Endothelial cell of umbilical vein (primary cell): ENCODE results near the gene ERGIC2. TPM values are rescaled to one million over a fixed set of nuclear protein-coding genes. Genes with fewer than 3 reads are reported as not detected.

Experiments used
- BruUV-seq: library from RNA; stranded (reverse); fragments of 400-500 nt; replicated peaks from 2 replicates; lab custom pipeline; 2021; lab: Mats Ljungman, UMichigan
- CTCF ChIA-PET: fragments of 300-600, 350-600 bp; sonication (Branson Sonifier 250); formaldehyde crosslinking; loops from one replicate; lab custom pipeline; 2021; ENCODE audit warnings: antibody characterized with exemption, inconsistent platforms; lab: Charles Lee
- POLR2A ChIA-PET: fragments of 300-600, 350-600 bp; sonication (Branson Sonifier 250); formaldehyde crosslinking; loops from one replicate; lab custom pipeline; 2021; ENCODE audit warnings: antibody characterized with exemption, inconsistent platforms; lab: Charles Lee
- DNase-seq: peaks from one replicate; pipeline ENCODE4 v3.0.0-alpha.2; 2011; ENCODE audit warnings: low read depth, low spot score
- FAIRE-seq: peaks from 2 replicates; lab custom pipeline; 2011; peaks lifted over from hg19 to GRCh38; lab: Jason Lieb, UNC
- H2AFZ ChIP-seq: 2 replicates; pipeline ENCODE4 v1.6.0; 2012; ENCODE audit warnings: low read depth, low read length, control low read depth, inconsistent platforms
- H3K27ac ChIP-seq: 2 replicates; pipeline ENCODE4 v1.5.1; 2011; ENCODE audit warnings: low read depth, mild to moderate bottlenecking, control low read depth, low read length, moderate library complexity; ENCODE audit not compliant: insufficient read depth
- H3K27me3 ChIP-seq, 2 experiments: 2 replicates each; pipeline versions ENCODE4 v1.6.0 to v1.6.1; 2011; ENCODE audit warnings: low read length in 2 of 2, mixed read lengths in 1 of 2; ENCODE audit not compliant: control insufficient read depth in 2 of 2, insufficient read depth in 2 of 2
- H3K36me3 ChIP-seq, 2 experiments: 2 replicates in 1 of 2; 3 replicates in 1 of 2; pipeline ENCODE4 v1.5.1; 2011; ENCODE audit warnings: low read length in 2 of 2, mild to moderate bottlenecking in 1 of 2, moderate library complexity in 1 of 2; ENCODE audit not compliant: control insufficient read depth in 2 of 2, insufficient read depth in 2 of 2; ENCODE audit errors: extremely low read depth in 1 of 2
- H3K4me1 ChIP-seq: 3 replicates; pipeline ENCODE4 v1.5.1; 2011; ENCODE audit warnings: mild to moderate bottlenecking, low read length; ENCODE audit not compliant: control insufficient read depth, insufficient read depth; ENCODE audit errors: extremely low read depth
- H3K4me2 ChIP-seq: 2 replicates; pipeline ENCODE4 v1.6.1; 2011; ENCODE audit warnings: low read length, control low read depth, mixed read lengths; ENCODE audit not compliant: insufficient read depth
- H3K4me3 ChIP-seq, 3 experiments: fragments of 200-600 bp in 1 of 3; sonication (generic), shearing (Covaris generic) in 1 of 3; replicated peaks in 1 of 3; 2 replicates each; pipeline ENCODE4 v1.5.1; 2011 to 2016; ENCODE audit warnings: control low read depth in 3 of 3, low read length in 3 of 3, mild to moderate bottlenecking in 2 of 3, inconsistent platforms in 1 of 3, low read depth in 1 of 3, moderate library complexity in 1 of 3; ENCODE audit not compliant: insufficient read depth in 1 of 3
- H3K79me2 ChIP-seq: 2 replicates; pipeline ENCODE4 v1.6.0; 2012; ENCODE audit warnings: low read length, inconsistent platforms; ENCODE audit not compliant: control insufficient read depth, insufficient read depth
- H3K9ac ChIP-seq: replicated peaks from 2 replicates; pipeline ENCODE3; 2011; ENCODE audit warnings: low read length, control low read depth; ENCODE audit not compliant: insufficient read depth; ENCODE audit errors: extremely low read depth
- H3K9me1 ChIP-seq: replicated peaks from 3 replicates; pipeline ENCODE4 v1.6.0; 2011; ENCODE audit warnings: mild to moderate bottlenecking, low read length; ENCODE audit not compliant: control insufficient read depth, insufficient read depth; ENCODE audit errors: extremely low read depth
- H3K9me3 ChIP-seq: replicated peaks from 2 replicates; pipeline ENCODE4 v1.5.1; 2012; ENCODE audit warnings: low read length, inconsistent platforms; ENCODE audit not compliant: control insufficient read depth, insufficient read depth
- H4K20me1 ChIP-seq: replicated peaks from 2 replicates; pipeline ENCODE3; 2011; ENCODE audit warnings: mild to moderate bottlenecking, low read length; ENCODE audit not compliant: control insufficient read depth, insufficient read depth; ENCODE audit errors: extremely low read depth
- FOS ChIP-seq: IDR thresholded peaks from 2 replicates; pipeline ENCODE4 v1.6.1; 2011; ENCODE audit warnings: mild to moderate bottlenecking, low read length, moderate library complexity, borderline replicate concordance; ENCODE audit not compliant: insufficient read depth
- GATA2 ChIP-seq: IDR thresholded peaks from 2 replicates; pipeline ENCODE4 v1.7.0; 2011; ENCODE audit warnings: low read depth, mild to moderate bottlenecking, moderate library complexity, mixed read lengths, low read length; ENCODE audit not compliant: insufficient read length, insufficient read depth
- JUN ChIP-seq: IDR thresholded peaks from 2 replicates; pipeline ENCODE4 v1.6.1; 2011; ENCODE audit warnings: borderline replicate concordance, low read depth; ENCODE audit not compliant: insufficient read length, insufficient read depth
- MYC ChIP-seq: IDR thresholded peaks from one replicate; pipeline ENCODE4 v1.6.1; 2011; ENCODE audit warnings: mild to moderate bottlenecking, low read depth, low read length
- dilution Hi-C: fragments of 300-500 bp; cut with MboI; formaldehyde crosslinking; loops from one replicate; pipeline ENCODE4 v1.15.0; 2019; ENCODE audit warnings: low sequenced_read_pairs; ENCODE audit not compliant: extremely low pct_ligation_motif_present
- intact Hi-C: fragments of 100-400 bp; cut with micrococcal nuclease; formaldehyde crosslinking; loops from one replicate; pipeline ENCODE4 v1.10.0; 2022
- polyA plus RNA-seq, 4 experiments: library from polyadenylated mRNA; depleted of rRNA in 3 of 4; stranded (reverse) in 3 of 4; unstranded in 1 of 4; fragments of >200 nt; gene quantifications; 2 replicates each; pipeline versions ENCODE4 v1.2.1 to v1.2.3, GENCODE V29; 2011 to 2012; ENCODE audit warnings: missing spikeins in 1 of 4
- total RNA-seq: library from RNA; stranded (reverse); gene quantifications from 2 replicates; pipeline ENCODE4 v1.2.3, GENCODE V29; 2021
- TF ChIP-seq, protein P1 (sequence below): IDR thresholded peaks from 2 replicates; pipeline ENCODE4 v1.6.1; 2011; ENCODE audit not compliant: insufficient read depth, insufficient read length

ERGIC2 gene
- total and polyA plus RNA-seq, 2 donors (not counting 3 experiments of a cell fraction or from before 2014, with no cell fraction given), result 20.3 to 60.6 TPM

DNA sequence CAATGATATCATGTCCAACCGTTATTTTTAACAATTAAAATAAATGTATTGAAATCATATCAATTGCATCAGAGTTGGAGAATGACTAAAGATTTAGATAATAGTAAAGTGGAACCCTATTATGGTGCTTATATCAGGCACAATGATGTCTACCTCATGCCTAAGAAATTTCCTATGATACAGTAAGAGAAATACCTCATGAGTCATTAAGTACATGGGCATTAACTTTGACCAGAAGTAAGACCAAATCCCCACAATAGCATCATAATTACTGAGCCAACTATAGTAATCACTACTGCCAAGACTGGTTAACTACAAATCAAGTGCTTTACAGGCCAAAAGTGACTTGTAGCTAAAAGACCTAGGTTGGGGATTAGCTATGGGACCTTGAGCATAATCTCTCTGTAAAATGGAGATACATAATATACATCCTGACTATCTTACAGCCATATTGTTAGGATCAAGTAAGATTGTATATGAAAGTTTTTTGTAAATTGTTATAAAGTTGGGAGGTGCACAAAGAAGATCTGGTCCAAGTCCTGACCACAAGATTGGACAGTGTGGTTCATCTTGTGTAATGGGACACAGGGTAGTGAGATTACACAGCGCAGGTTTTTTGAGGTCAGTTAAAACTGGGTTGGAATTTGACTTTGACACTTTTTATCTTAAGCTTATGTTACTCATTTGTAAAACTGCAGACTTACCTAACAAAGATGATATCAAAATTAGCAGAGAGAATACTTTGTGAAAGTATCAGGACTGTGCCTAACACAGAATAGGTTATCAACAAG lies 60.5 kb downstream of the ERGIC2 start:
- intact Hi-C loops, result no loop called here
- H3K27me3 ChIP-seq, result no peaks in the 10 kb centered on the region
- H3K9me3 ChIP-seq, result no peaks in the 10 kb centered on the region
- H3K9me1 ChIP-seq, result no peaks in the 10 kb centered on the region
- H3K27ac ChIP-seq, result peak overlapping the region; percentile 76
- H3K4me2 ChIP-seq, result no peak overlapping the region
- H2AFZ ChIP-seq, result no peak overlapping the region
- peak; percentile 67 for TF ChIP-seq FOS
- no peak for TF ChIP-seq MYC
- TF ChIP-seq, protein P1, sequence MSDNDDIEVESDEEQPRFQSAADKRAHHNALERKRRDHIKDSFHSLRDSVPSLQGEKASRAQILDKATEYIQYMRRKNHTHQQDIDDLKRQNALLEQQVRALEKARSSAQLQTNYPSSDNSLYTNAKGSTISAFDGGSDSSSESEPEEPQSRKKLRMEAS, result no peak
- TF ChIP-seq JUN, result peak; percentile 82
- peak; percentile 58 for TF ChIP-seq GATA2
- H3K4me1 ChIP-seq, result peaks cover 17% of the 10 kb centered on the region
- dilution Hi-C loops, result no loop called here
- H3K79me2 ChIP-seq, result no peaks in the 10 kb centered on the region
- BruUV-seq, result TSS peak; percentile 87
- ChIA-PET POLR2A (no interaction called here), CTCF (interaction anchor here (0.8 to 1.0 kb wide), 2 partner anchors 11 to 232 kb away, joined by 3 to 4 read pairs; no protein-coding TSS in a partner anchor)
- DNase-seq, result peak; percentile 57
- peaks cover 0 to 7% of the 10 kb centered on the region in 2 experiments for H3K36me3 ChIP-seq
- FAIRE-seq, result peak; percentile 76
- H3K4me3 ChIP-seq, result no peak overlapping the region
- no peaks in the 10 kb centered on the region for H4K20me1 ChIP-seq
- peak overlapping the region; percentile 30 for H3K9ac ChIP-seq
